HL-60 (cell line): ENCODE data around the gene CDYL2.

Experiments
- DNase-seq, 2 experiments: peaks; one replicate each; pipeline ENCODE4 v3.0.0-alpha.2; 2010 to 2020; ENCODE audit warnings: low read depth in 1 of 2, low spot score in 1 of 2
- H3K27ac ChIP-seq: fragments of 250-450 bp; sonication (Bioruptor Pico); replicated peaks from 2 replicates; pipeline ENCODE4 v1.5.1; 2020; ENCODE audit warnings: mild to moderate bottlenecking, moderate library complexity
- H3K27me3 ChIP-seq: fragments of 250-450 bp; sonication (Bioruptor Pico); 2 replicates; pipeline ENCODE4 v1.5.1; 2021; ENCODE audit warnings: mild to moderate bottlenecking, moderate library complexity; ENCODE audit not compliant: insufficient read depth, poor library complexity, severe bottlenecking
- H3K4me3 ChIP-seq: replicated peaks from 2 replicates; pipeline ENCODE4 v1.5.1; 2011; ENCODE audit warnings: mild to moderate bottlenecking, control low read depth, low read length; ENCODE audit not compliant: insufficient read depth
- CTCF ChIP-seq: IDR thresholded peaks from one replicate; pipeline ENCODE4 v1.5.1; 2011; ENCODE audit warnings: low read length, control low read depth, inconsistent platforms; ENCODE audit not compliant: insufficient read depth
- GABPA ChIP-seq: IDR thresholded peaks from 2 replicates; pipeline ENCODE4 v1.6.1; 2012; ENCODE audit warnings: low read depth
- POLR2AphosphoS5 ChIP-seq: IDR thresholded peaks from 2 replicates; pipeline ENCODE4 v1.6.1; 2012; ENCODE audit warnings: low read depth
- SPI1 ChIP-seq: IDR thresholded peaks from 2 replicates; pipeline ENCODE4 v1.6.1; 2012; ENCODE audit warnings: low read depth, mild to moderate bottlenecking, borderline replicate concordance
- TF ChIP-seq, protein P1 (sequence below): IDR thresholded peaks from 2 replicates; pipeline ENCODE4 v1.6.1; 2012; ENCODE audit warnings: low read depth; ENCODE audit not compliant: insufficient replicate concordance

The CDYL2 gene

GRCh38 chr16:80807906-80808305 lies 3.5 kb upstream of the CDYL2 start:
- Histone ChIP-seq H3K4me3 (no peak overlapping the region), H3K27ac (no peak overlapping the region), H3K27me3 (peaks cover 27% of the 10 kb centered on the region)
- DNase-seq = no peak
- TF ChIP-seq, protein P1, sequence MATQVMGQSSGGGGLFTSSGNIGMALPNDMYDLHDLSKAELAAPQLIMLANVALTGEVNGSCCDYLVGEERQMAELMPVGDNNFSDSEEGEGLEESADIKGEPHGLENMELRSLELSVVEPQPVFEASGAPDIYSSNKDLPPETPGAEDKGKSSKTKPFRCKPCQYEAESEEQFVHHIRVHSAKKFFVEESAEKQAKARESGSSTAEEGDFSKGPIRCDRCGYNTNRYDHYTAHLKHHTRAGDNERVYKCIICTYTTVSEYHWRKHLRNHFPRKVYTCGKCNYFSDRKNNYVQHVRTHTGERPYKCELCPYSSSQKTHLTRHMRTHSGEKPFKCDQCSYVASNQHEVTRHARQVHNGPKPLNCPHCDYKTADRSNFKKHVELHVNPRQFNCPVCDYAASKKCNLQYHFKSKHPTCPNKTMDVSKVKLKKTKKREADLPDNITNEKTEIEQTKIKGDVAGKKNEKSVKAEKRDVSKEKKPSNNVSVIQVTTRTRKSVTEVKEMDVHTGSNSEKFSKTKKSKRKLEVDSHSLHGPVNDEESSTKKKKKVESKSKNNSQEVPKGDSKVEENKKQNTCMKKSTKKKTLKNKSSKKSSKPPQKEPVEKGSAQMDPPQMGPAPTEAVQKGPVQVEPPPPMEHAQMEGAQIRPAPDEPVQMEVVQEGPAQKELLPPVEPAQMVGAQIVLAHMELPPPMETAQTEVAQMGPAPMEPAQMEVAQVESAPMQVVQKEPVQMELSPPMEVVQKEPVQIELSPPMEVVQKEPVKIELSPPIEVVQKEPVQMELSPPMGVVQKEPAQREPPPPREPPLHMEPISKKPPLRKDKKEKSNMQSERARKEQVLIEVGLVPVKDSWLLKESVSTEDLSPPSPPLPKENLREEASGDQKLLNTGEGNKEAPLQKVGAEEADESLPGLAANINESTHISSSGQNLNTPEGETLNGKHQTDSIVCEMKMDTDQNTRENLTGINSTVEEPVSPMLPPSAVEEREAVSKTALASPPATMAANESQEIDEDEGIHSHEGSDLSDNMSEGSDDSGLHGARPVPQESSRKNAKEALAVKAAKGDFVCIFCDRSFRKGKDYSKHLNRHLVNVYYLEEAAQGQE = no peak

DNA sequence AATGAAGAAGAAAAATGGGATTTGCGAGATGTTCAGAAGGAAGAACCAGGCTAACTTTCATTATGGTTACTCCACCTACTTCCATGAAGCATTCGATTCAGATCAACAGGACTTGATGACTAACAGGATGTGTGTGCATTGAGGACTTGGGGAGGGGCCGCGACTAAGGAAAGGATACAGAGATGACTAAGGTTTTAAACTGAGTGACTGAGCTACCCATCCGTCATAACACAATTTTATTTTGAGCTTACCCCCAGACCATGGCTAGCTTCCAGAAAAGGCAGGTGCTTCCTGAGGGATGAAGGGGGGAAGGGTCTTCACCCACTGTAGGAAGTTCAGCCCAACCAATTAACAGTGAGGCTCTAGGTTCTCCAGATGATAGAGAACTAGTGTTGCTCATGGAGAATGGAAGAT lies 2.5 kb upstream of the CDYL2 start:
- no peak for DNase-seq
- H3K27me3 ChIP-seq = peaks cover 29% of the 10 kb centered on the region
- H3K27ac ChIP-seq = no peak overlapping the region
- no peak overlapping the region for H3K4me3 ChIP-seq
- TF ChIP-seq CTCF (no peak), SPI1 (no peak), POLR2AphosphoS5 (no peak), GABPA (no peak)
- TF ChIP-seq, protein P1 = no peak

DNA sequence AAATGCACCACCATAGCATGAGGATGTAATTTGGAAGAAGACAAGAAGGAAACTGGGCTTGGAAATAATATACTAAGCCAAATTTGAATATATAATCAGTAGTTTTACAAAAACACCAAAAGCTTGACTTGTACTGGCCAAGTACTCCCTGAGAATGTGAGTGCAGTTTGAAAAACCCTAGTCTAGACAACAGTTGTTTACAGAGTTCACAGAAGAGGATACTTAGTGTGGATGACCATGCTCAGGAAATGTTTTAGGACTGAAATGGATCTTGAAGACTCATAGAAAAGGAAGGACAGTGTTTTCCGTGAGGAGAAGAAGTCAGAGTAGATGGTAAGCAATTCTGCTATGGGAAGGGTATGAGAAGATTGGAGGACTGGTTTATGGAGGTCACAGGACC lies 1.9 kb upstream of the CDYL2 start:
- Histone ChIP-seq H3K27ac (no peak overlapping the region), H3K27me3 (peaks cover 31% of the 10 kb centered on the region), H3K4me3 (no peak overlapping the region)
- no peak for DNase-seq
- TF ChIP-seq GABPA (no peak), POLR2AphosphoS5 (no peak), SPI1 (no peak), CTCF (no peak)
- TF ChIP-seq, protein P1 = no peak

- Histone ChIP-seq H3K27ac (no peak overlapping the region), H3K27me3 (peaks cover 34% of the 10 kb centered on the region), H3K4me3 (peak overlapping the region; percentile 58)
- no peak for TF ChIP-seq GABPA
- no peak for TF ChIP-seq SPI1
- TF ChIP-seq, protein P1 = no peak
- no peak for TF ChIP-seq POLR2AphosphoS5
- TF ChIP-seq CTCF = no peak
- DNase-seq = peak in 1 of 2 experiments; percentile 7
Measured at GRCh38 chr16:80804056-80804525, 307 bp downstream of the CDYL2 start.
